ENCODE results near the gene FASN. TPM values are rescaled to one million over a fixed set of nuclear protein-coding genes. Genes with fewer than 3 reads are reported as not detected.

Gene FASN
- total and polyA plus RNA-seq, 2 of the 13 experiments (the other 11 are each of a cell fraction or from before 2014, with no cell fraction given): 51.7 to 101 TPM

DNA sequence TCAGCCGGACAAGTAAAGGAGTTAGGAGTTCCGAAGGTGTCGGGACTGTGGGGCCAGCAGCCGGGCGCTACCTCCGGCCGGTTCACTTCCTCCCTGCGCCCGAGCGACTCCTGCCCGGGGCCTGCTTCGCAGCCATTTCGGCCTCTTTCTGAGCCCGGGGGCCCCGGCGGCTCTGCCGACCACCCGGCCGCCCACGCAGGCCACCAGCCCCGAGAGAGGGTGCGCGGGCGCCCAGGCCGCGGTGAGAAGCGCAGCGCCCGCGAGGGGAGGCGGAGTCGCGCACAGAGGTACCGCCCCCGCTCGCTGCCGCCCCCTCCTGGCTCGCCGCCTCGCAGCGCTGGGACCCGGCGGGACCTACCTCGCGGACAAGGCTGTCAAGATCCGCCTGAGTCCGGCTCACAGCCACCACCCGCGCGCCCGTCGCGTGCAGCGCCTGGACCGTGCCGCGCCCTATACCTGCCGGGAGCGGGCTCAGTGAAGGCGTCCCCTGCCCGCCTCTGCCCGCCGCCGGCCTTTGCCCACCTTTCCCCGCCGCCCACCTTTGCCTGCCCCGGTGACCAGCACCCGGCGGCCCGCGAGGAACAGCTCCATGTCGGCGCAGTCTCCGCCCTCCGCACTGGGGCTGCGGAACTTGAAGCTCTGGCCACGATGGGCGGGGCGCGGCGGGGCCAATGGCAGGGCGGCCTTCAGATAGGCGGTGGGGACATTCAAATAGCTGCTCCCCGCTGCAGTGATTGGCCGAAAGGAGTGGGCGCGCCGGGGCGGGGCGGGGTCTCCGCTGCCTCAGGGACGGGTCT lies 60.7 kb downstream of the FASN start, which contains the start of gene DCXR (continued):
- TF ChIP-seq, protein P1, sequence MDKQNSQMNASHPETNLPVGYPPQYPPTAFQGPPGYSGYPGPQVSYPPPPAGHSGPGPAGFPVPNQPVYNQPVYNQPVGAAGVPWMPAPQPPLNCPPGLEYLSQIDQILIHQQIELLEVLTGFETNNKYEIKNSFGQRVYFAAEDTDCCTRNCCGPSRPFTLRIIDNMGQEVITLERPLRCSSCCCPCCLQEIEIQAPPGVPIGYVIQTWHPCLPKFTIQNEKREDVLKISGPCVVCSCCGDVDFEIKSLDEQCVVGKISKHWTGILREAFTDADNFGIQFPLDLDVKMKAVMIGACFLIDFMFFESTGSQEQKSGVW (CRISPR knock-in tag; IDR thresholded peaks at IDR 0.05; ENCODE audit: borderline replicate concordance): no peak
- peak; percentile 22; the same call in 1 of the 2 replicates for TF ChIP-seq FOXA3 (CRISPR knock-in tag; IDR thresholded peaks at IDR 0.05)
- no peak for TF ChIP-seq BRD4 (CRISPR knock-in tag; IDR thresholded peaks at IDR 0.05)
- no peak for TF ChIP-seq ZNF251 (CRISPR knock-in tag; IDR thresholded peaks at IDR 0.05)
- TF ChIP-seq ZSCAN22 (CRISPR knock-in tag; IDR thresholded peaks at IDR 0.05): no peak
- TF ChIP-seq, protein P2, sequence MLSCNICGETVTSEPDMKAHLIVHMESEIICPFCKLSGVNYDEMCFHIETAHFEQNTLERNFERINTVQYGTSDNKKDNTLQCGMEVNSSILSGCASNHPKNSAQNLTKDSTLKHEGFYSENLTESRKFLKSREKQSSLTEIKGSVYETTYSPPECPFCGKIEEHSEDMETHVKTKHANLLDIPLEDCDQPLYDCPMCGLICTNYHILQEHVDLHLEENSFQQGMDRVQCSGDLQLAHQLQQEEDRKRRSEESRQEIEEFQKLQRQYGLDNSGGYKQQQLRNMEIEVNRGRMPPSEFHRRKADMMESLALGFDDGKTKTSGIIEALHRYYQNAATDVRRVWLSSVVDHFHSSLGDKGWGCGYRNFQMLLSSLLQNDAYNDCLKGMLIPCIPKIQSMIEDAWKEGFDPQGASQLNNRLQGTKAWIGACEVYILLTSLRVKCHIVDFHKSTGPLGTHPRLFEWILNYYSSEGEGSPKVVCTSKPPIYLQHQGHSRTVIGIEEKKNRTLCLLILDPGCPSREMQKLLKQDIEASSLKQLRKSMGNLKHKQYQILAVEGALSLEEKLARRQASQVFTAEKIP (CRISPR knock-in tag; IDR thresholded peaks at IDR 0.05; ENCODE audit: borderline replicate concordance): no peak
- TF ChIP-seq, protein P3, sequence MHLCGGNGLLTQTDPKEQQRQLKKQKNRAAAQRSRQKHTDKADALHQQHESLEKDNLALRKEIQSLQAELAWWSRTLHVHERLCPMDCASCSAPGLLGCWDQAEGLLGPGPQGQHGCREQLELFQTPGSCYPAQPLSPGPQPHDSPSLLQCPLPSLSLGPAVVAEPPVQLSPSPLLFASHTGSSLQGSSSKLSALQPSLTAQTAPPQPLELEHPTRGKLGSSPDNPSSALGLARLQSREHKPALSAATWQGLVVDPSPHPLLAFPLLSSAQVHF (CRISPR knock-in tag; IDR thresholded peaks at IDR 0.05): no peak
- TF ChIP-seq ZNF577 (CRISPR knock-in tag; IDR thresholded peaks at IDR 0.05; ENCODE audit: borderline replicate concordance, low read depth): no peak
- TF ChIP-seq SIX4 (CRISPR knock-in tag; IDR thresholded peaks at IDR 0.05): peak; percentile 55; the same call in 1 of the 2 replicates
- 0 out of 2 replicates have a peak, but pooled peaks have one; percentile 34 for TF ChIP-seq ADNP (CRISPR knock-in tag; IDR thresholded peaks at IDR 0.05)
- peak; percentile 85; the same call in 1 of the 2 replicates for TF ChIP-seq ARHGAP35 (CRISPR knock-in tag; IDR thresholded peaks at IDR 0.05; ENCODE audit: borderline replicate concordance)
- peak; percentile 81 for TF ChIP-seq POGZ (CRISPR knock-in tag; IDR thresholded peaks at IDR 0.05)
- peak; percentile 75; the same call in 1 of the 2 replicates for TF ChIP-seq ZSCAN29 (CRISPR knock-in tag; conservative IDR thresholded peaks at IDR 0.05)
- TF ChIP-seq, protein P4, sequence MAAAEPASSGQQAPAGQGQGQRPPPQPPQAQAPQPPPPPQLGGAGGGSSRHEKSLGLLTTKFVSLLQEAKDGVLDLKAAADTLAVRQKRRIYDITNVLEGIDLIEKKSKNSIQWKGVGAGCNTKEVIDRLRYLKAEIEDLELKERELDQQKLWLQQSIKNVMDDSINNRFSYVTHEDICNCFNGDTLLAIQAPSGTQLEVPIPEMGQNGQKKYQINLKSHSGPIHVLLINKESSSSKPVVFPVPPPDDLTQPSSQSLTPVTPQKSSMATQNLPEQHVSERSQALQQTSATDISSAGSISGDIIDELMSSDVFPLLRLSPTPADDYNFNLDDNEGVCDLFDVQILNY (CRISPR knock-in tag; conservative IDR thresholded peaks at IDR 0.05): no peak
- no peak for TF ChIP-seq XBP1 (CRISPR knock-in tag; IDR thresholded peaks at IDR 0.05)
- peak; percentile 16; the same call in 1 of the 2 replicates for TF ChIP-seq GABPA (IDR thresholded peaks at IDR 0.05; ENCODE audit: low read depth, low read length)
- no peak; the same call in 1 of the 2 replicates for TF ChIP-seq GABPA (CRISPR knock-in tag; IDR thresholded peaks at IDR 0.05; ENCODE audit: low read depth)
- TF ChIP-seq ZSCAN12 (CRISPR knock-in tag; IDR thresholded peaks at IDR 0.05): no peak
- TF ChIP-seq ZBTB42 (CRISPR knock-in tag; IDR thresholded peaks at IDR 0.05): 0 out of 2 replicates have a peak, but pooled peaks have one; percentile 51
- no peak for TF ChIP-seq TCF7L2 (IDR thresholded peaks at IDR 0.05; ENCODE audit: low read depth, low read length)
- no peak for TF ChIP-seq ZNF460 (CRISPR knock-in tag; IDR thresholded peaks at IDR 0.05; ENCODE audit: borderline replicate concordance)
- TF ChIP-seq, protein P5, sequence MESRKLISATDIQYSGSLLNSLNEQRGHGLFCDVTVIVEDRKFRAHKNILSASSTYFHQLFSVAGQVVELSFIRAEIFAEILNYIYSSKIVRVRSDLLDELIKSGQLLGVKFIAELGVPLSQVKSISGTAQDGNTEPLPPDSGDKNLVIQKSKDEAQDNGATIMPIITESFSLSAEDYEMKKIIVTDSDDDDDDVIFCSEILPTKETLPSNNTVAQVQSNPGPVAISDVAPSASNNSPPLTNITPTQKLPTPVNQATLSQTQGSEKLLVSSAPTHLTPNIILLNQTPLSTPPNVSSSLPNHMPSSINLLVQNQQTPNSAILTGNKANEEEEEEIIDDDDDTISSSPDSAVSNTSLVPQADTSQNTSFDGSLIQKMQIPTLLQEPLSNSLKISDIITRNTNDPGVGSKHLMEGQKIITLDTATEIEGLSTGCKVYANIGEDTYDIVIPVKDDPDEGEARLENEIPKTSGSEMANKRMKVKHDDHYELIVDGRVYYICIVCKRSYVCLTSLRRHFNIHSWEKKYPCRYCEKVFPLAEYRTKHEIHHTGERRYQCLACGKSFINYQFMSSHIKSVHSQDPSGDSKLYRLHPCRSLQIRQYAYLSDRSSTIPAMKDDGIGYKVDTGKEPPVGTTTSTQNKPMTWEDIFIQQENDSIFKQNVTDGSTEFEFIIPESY (CRISPR knock-in tag; IDR thresholded peaks at IDR 0.05): peak; percentile 87
- peak; percentile 78 for TF ChIP-seq ZNF333 (CRISPR knock-in tag; IDR thresholded peaks at IDR 0.05; ENCODE audit: borderline replicate concordance)
- no peak for TF ChIP-seq ZNF317 (CRISPR knock-in tag; IDR thresholded peaks at IDR 0.05)

Data from HepG2 (cell line).